Activated CD4-positive, alpha-beta memory T cell treated with anti-CD3 and anti-CD28 coated beads for 36 hours (primary cell): ENCODE results near the gene CD79A. TPM values are rescaled to one million over a fixed set of nuclear protein-coding genes. Genes with fewer than 3 reads are reported as not detected.

ENCODE experiments used
- CTCF ChIA-PET: fragments of 350-600 bp; sonication (Branson Sonifier 250); formaldehyde crosslinking; loops from one replicate; lab custom pipeline; 2021; ENCODE audit warnings: antibody characterized with exemption, inconsistent platforms; lab: Charles Lee
- POLR2A ChIA-PET: fragments of 350-600 bp; sonication (Branson Sonifier 250); formaldehyde crosslinking; loops from one replicate; lab custom pipeline; 2021; ENCODE audit warnings: antibody characterized with exemption; lab: Charles Lee
- DNase-seq: peaks from one replicate; pipeline ENCODE4 v3.0.0-alpha.2; 2020
- H3K27ac Mint-ChIP-seq: one replicate; pipeline ENCODE4 v1.8.0; 2021; ENCODE audit warnings: mixed read lengths
- H3K27me3 Mint-ChIP-seq: one replicate; pipeline ENCODE4 v1.8.0; 2021; ENCODE audit warnings: mixed read lengths
- H3K36me3 Mint-ChIP-seq: one replicate; pipeline ENCODE4 v1.8.0; 2021; ENCODE audit warnings: mixed read lengths
- H3K4me1 Mint-ChIP-seq: one replicate; pipeline ENCODE4 v1.8.0; 2021; ENCODE audit warnings: low read depth, mixed read lengths
- H3K4me3 Mint-ChIP-seq: one replicate; pipeline ENCODE4 v1.8.0; 2021; ENCODE audit warnings: mild to moderate bottlenecking, mixed read lengths
- H3K9me3 Mint-ChIP-seq: one replicate; pipeline ENCODE4 v1.8.0; 2021; ENCODE audit warnings: mixed read lengths
- intact Hi-C: fragments of 100-400 bp; cut with micrococcal nuclease; formaldehyde crosslinking; loops from one replicate; pipeline ENCODE4 v1.15.1; 2023
- total RNA-seq, 2 experiments: library from RNA; stranded (reverse); gene quantifications; one replicate each; pipeline ENCODE4 v1.2.3, GENCODE V29; 2021

Gene CD79A
- total RNA-seq, 2 experiments from 2014 or later: 1.5 to 1.6 TPM

- no peaks in the 10 kb centered on the region for H3K9me3 Mint-ChIP-seq
- peaks cover 10% of the 10 kb centered on the region for H3K27me3 Mint-ChIP-seq
- no peak overlapping the region for H3K4me3 Mint-ChIP-seq
- ChIA-PET POLR2A (no interaction called here), CTCF (interaction anchor here (0.6 to 3.4 kb wide), 5 partner anchors 8 to 1445 kb away, joined by 3 to 18 read pairs (median 8); partner anchors contain the start of gene RPS19)
- no peak for DNase-seq
- no peaks in the 10 kb centered on the region for H3K4me1 Mint-ChIP-seq
- intact Hi-C loops: no loop called here
- H3K36me3 Mint-ChIP-seq: no peaks in the 10 kb centered on the region
- H3K27ac Mint-ChIP-seq: no peak overlapping the region
Measured at GRCh38 chr19:41851456-41851855, 25.6 kb upstream of the CD79A start.

- Mint-ChIP-seq H3K4me1 (no peaks in the 10 kb centered on the region), H3K36me3 (no peaks in the 10 kb centered on the region), H3K4me3 (no peak overlapping the region), H3K9me3 (no peaks in the 10 kb centered on the region), H3K27ac (no peak overlapping the region), H3K27me3 (peaks cover 10% of the 10 kb centered on the region)
- ChIA-PET CTCF (interaction anchor here (3.3 to 3.4 kb wide), 2 partner anchors 18 to 60 kb away, joined by 8 to 13 read pairs; no protein-coding TSS in a partner anchor), POLR2A (no interaction called here)
- intact Hi-C loops: no loop called here
- DNase-seq: no peak
Measured at GRCh38 chr19:41853344-41853743, 23.7 kb upstream of the CD79A start.

GRCh38 chr19:41853768-41854167 is 23.3 kb upstream of the CD79A start:
- ChIA-PET CTCF (interaction anchor here (3.3 to 3.4 kb wide), 2 partner anchors 18 to 61 kb away, joined by 8 to 13 read pairs; no protein-coding TSS in a partner anchor), POLR2A (no interaction called here)
- no peaks in the 10 kb centered on the region for H3K9me3 Mint-ChIP-seq
- no peak for DNase-seq
- peaks cover 10% of the 10 kb centered on the region for H3K27me3 Mint-ChIP-seq
- intact Hi-C loops: no loop called here
- no peak overlapping the region for H3K27ac Mint-ChIP-seq
- no peaks in the 10 kb centered on the region for H3K36me3 Mint-ChIP-seq
- no peaks in the 10 kb centered on the region for H3K4me1 Mint-ChIP-seq
- no peak overlapping the region for H3K4me3 Mint-ChIP-seq

GRCh38 chr19:41859213-41859617 is 17.9 kb upstream of the CD79A start:
- peaks cover 37% of the 10 kb centered on the region for H3K4me1 Mint-ChIP-seq
- peaks cover 5% of the 10 kb centered on the region for H3K27me3 Mint-ChIP-seq
- no peaks in the 10 kb centered on the region for H3K9me3 Mint-ChIP-seq
- intact Hi-C loops: loop anchor here (1.0 to 2.0 kb wide), 4 partner anchors 28 to 100 kb away; partner anchors contain the start of gene RABAC1
- peak overlapping the region; percentile 94 for H3K27ac Mint-ChIP-seq
- H3K36me3 Mint-ChIP-seq: peaks cover 37% of the 10 kb centered on the region
- peak overlapping the region; percentile 87 for H3K4me3 Mint-ChIP-seq
- ChIA-PET CTCF (interaction anchor here (0.6 to 4.2 kb wide), 19 partner anchors 9 to 495 kb away, joined by 3 to 51 read pairs (median 4); partner anchors contain the start of genes B9D2, ERFL and RABAC1), POLR2A (interaction anchor here (0.6 to 4.5 kb wide), 10 partner anchors 9 to 420 kb away, joined by 3 to 68 read pairs (median 8); partner anchors contain the start of genes DMAC2 and RABAC1)
- no peak for DNase-seq

- POLR2A ChIA-PET: interaction anchor here (0.6 to 4.5 kb wide), 12 partner anchors 9 to 420 kb away, joined by 3 to 68 read pairs (median 5); partner anchors contain the start of genes CD79A, DMAC2 and RABAC1
- no peaks in the 10 kb centered on the region for H3K27me3 Mint-ChIP-seq
- intact Hi-C loops: loop anchor here (1.0 to 2.0 kb wide), 5 partner anchors 11 to 99 kb away; partner anchors contain the start of gene RABAC1
- CTCF ChIA-PET: interaction anchor here (0.6 to 4.2 kb wide), 21 partner anchors 10 to 496 kb away, joined by 3 to 51 read pairs (median 4); partner anchors contain the start of genes B9D2, ERFL and RABAC1
- DNase-seq: peak; percentile 99
- H3K4me1 Mint-ChIP-seq: peaks cover 43% of the 10 kb centered on the region
- H3K4me3 Mint-ChIP-seq: peak within 1 kb of the TSS; percentile 87
- H3K27ac Mint-ChIP-seq: peak within 1 kb of the TSS; percentile 94
- no peaks in the 10 kb centered on the region for H3K9me3 Mint-ChIP-seq
- H3K36me3 Mint-ChIP-seq: peaks cover 43% of the 10 kb centered on the region
Measured at GRCh38 chr19:41859618-41860418, 17.3 kb upstream of the CD79A start, which contains the start of gene RPS19. RPS19 (plus strand) TSS chr19:41860255; CDS start chr19:41860775, 520 bp downstream.

GRCh38 chr19:41860419-41861115 is 16.5 kb upstream of the CD79A start:
- H3K36me3 Mint-ChIP-seq: peaks cover 47% of the 10 kb centered on the region
- H3K27ac Mint-ChIP-seq: peak overlapping the region; percentile 94
- intact Hi-C loops: loop anchor here (1.0 kb wide), 1 partner anchor 11 kb away; no protein-coding TSS in a partner anchor
- no peaks in the 10 kb centered on the region for H3K27me3 Mint-ChIP-seq
- H3K4me1 Mint-ChIP-seq: peaks cover 46% of the 10 kb centered on the region
- H3K4me3 Mint-ChIP-seq: peak overlapping the region; percentile 87
- POLR2A ChIA-PET: interaction anchor here (1.0 to 4.5 kb wide), 9 partner anchors 8 to 98 kb away, joined by 3 to 68 read pairs (median 13); partner anchors contain the start of genes CD79A and RABAC1
- H3K9me3 Mint-ChIP-seq: no peaks in the 10 kb centered on the region
- DNase-seq: peak; percentile 42
- CTCF ChIA-PET: interaction anchor here (0.8 to 4.2 kb wide), 14 partner anchors 11 to 496 kb away, joined by 3 to 51 read pairs (median 5); partner anchors contain the start of genes B9D2, ERFL and RABAC1

GRCh38 chr19:41861116-41861768 is 15.8 kb upstream of the CD79A start:
- Mint-ChIP-seq H3K36me3 (peaks cover 51% of the 10 kb centered on the region), H3K27me3 (no peaks in the 10 kb centered on the region), H3K9me3 (no peaks in the 10 kb centered on the region), H3K27ac (peak overlapping the region; percentile 94), H3K4me3 (peak overlapping the region; percentile 87), H3K4me1 (peaks cover 51% of the 10 kb centered on the region)
- POLR2A ChIA-PET: interaction anchor here (0.6 to 4.5 kb wide), 8 partner anchors 7 to 97 kb away, joined by 3 to 68 read pairs (median 15); partner anchors contain the start of gene RABAC1
- intact Hi-C loops: no loop called here
- DNase-seq: no peak
- CTCF ChIA-PET: interaction anchor here (0.8 to 4.2 kb wide), 5 partner anchors 11 to 97 kb away, joined by 3 to 51 read pairs (median 20); partner anchors contain the start of gene RABAC1

- ChIA-PET CTCF (interaction anchor here (0.8 to 4.2 kb wide), 4 partner anchors 11 to 96 kb away, joined by 3 to 51 read pairs (median 16); partner anchors contain the start of gene RABAC1), POLR2A (interaction anchor here (0.6 to 4.5 kb wide), 3 partner anchors 10 to 21 kb away, joined by 3 to 68 read pairs (median 4); partner anchors contain the start of gene CD79A)
- no peaks in the 10 kb centered on the region for H3K9me3 Mint-ChIP-seq
- peaks cover 54% of the 10 kb centered on the region for H3K36me3 Mint-ChIP-seq
- peak overlapping the region; percentile 87 for H3K4me3 Mint-ChIP-seq
- no peaks in the 10 kb centered on the region for H3K27me3 Mint-ChIP-seq
- H3K27ac Mint-ChIP-seq: peak overlapping the region; percentile 94
- no peak for DNase-seq
- H3K4me1 Mint-ChIP-seq: peaks cover 55% of the 10 kb centered on the region
- intact Hi-C loops: no loop called here
Measured at GRCh38 chr19:41861846-41862245, 15.2 kb upstream of the CD79A start.

GRCh38 chr19:41862445-41862986 is 14.6 kb upstream of the CD79A start:
- intact Hi-C loops: no loop called here

GRCh38 chr19:41863209-41863931 is 13.7 kb upstream of the CD79A start:
- no peak for DNase-seq
- peaks cover 69% of the 10 kb centered on the region for H3K4me1 Mint-ChIP-seq

More at GRCh38 chr19:41862445-41862986, 14.6 kb upstream of the CD79A start:
- ChIA-PET POLR2A (interaction anchor here (1.5 to 4.5 kb wide), 3 partner anchors 9 to 83 kb away, joined by 4 to 68 read pairs (median 9); partner anchors contain the start of gene CD79A), CTCF (interaction anchor here (0.6 to 1.5 kb wide), 5 partner anchors 11 to 94 kb away, joined by 3 to 4 read pairs (median 3); no protein-coding TSS in a partner anchor)
- DNase-seq: no peak
- H3K9me3 Mint-ChIP-seq: no peaks in the 10 kb centered on the region
- H3K4me1 Mint-ChIP-seq: peaks cover 60% of the 10 kb centered on the region
- H3K27me3 Mint-ChIP-seq: no peaks in the 10 kb centered on the region
- H3K4me3 Mint-ChIP-seq: peak overlapping the region; percentile 87
- H3K36me3 Mint-ChIP-seq: peaks cover 54% of the 10 kb centered on the region
- H3K27ac Mint-ChIP-seq: peak overlapping the region; percentile 94

More at GRCh38 chr19:41863209-41863931, 13.7 kb upstream of the CD79A start:
- Mint-ChIP-seq H3K27me3 (no peaks in the 10 kb centered on the region), H3K4me3 (peak overlapping the region; percentile 87), H3K9me3 (no peaks in the 10 kb centered on the region), H3K27ac (peak overlapping the region; percentile 86), H3K36me3 (peaks cover 62% of the 10 kb centered on the region)
- ChIA-PET POLR2A (interaction anchor here (1.5 to 4.5 kb wide), 3 partner anchors 9 to 82 kb away, joined by 4 to 68 read pairs (median 9); partner anchors contain the start of gene CD79A), CTCF (interaction anchor here (0.9 to 1.5 kb wide), 5 partner anchors 10 to 95 kb away, joined by 3 to 4 read pairs (median 3); partner anchors contain the start of gene RABAC1)
- intact Hi-C loops: no loop called here
